ENCODE measurements around the gene C14orf39. TPM values are rescaled to one million over a fixed set of nuclear protein-coding genes. Genes with fewer than 3 reads are reported as not detected.

The C14orf39 gene
- total RNA-seq, 1 experiment from 2014 or later, result 2.5 TPM

DNA sequence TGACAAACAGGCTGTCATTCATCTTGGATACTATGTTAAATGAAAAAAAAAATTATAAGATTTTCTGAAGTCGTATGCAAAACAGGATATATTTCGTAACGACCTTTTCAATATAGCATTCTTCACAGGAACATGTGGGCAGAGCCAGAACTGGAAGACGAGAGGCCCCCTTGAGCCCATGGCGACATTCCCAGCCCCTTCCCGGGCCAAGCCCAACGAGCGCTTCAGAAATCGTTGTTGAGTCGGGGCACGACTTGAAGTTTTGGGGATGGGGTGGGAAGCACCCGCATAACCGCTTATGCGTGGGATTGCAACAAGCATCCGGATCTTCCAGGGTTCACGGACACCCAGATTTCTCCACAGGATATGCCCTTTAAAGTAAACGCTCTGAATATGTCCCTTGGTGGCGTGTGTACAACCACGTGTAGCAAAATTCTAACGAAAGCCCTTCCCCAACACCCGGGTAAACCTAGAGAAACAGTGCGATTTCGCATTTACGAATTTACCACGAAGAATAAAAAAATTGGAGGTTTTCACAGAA, 736 bp downstream of the C14orf39 start:
- CTCF ChIA-PET, result interaction anchor here (2.0 kb wide), 1 partner anchor 135 kb away, joined by 9 read pairs; no protein-coding TSS in a partner anchor
- DNase-seq (ENCODE audit: low spot score) (no peak), ATAC-seq (peak; percentile 32)
- Mint-ChIP-seq H3K27me3 (ENCODE audit: low read depth) (no peaks in the 10 kb centered on the region; the same call in 1 of the 2 replicates), H3K4me3 (peak overlapping the region; percentile 82), H3K4me1 (peaks cover 3% of the 10 kb centered on the region; the same call in 1 of the 2 replicates), H3K27ac (no peak overlapping the region), H3K9me3 (peaks cover 8% of the 10 kb centered on the region), H3K36me3 (peaks cover 8% of the 10 kb centered on the region)
- TF ChIP-seq, protein P1, sequence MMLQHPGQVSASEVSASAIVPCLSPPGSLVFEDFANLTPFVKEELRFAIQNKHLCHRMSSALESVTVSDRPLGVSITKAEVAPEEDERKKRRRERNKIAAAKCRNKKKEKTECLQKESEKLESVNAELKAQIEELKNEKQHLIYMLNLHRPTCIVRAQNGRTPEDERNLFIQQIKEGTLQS (CRISPR knock-in tag; conservative IDR thresholded peaks at IDR 0.05), result no peak
- TF ChIP-seq ETV6 (CRISPR knock-in tag; IDR thresholded peaks at IDR 0.05), result no peak
- no peak for TF ChIP-seq OVOL2 (CRISPR knock-in tag; IDR thresholded peaks at IDR 0.05; ENCODE audit: borderline replicate concordance)
- TF ChIP-seq, protein P2, sequence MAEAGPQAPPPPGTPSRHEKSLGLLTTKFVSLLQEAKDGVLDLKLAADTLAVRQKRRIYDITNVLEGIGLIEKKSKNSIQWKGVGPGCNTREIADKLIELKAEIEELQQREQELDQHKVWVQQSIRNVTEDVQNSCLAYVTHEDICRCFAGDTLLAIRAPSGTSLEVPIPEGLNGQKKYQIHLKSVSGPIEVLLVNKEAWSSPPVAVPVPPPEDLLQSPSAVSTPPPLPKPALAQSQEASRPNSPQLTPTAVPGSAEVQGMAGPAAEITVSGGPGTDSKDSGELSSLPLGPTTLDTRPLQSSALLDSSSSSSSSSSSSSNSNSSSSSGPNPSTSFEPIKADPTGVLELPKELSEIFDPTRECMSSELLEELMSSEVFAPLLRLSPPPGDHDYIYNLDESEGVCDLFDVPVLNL (CRISPR knock-in tag; IDR thresholded peaks at IDR 0.05; ENCODE audit: borderline replicate concordance, low read depth), result no peak
- TF ChIP-seq ATF1 (CRISPR knock-in tag; IDR thresholded peaks at IDR 0.05), result no peak
- TF ChIP-seq, protein P3, sequence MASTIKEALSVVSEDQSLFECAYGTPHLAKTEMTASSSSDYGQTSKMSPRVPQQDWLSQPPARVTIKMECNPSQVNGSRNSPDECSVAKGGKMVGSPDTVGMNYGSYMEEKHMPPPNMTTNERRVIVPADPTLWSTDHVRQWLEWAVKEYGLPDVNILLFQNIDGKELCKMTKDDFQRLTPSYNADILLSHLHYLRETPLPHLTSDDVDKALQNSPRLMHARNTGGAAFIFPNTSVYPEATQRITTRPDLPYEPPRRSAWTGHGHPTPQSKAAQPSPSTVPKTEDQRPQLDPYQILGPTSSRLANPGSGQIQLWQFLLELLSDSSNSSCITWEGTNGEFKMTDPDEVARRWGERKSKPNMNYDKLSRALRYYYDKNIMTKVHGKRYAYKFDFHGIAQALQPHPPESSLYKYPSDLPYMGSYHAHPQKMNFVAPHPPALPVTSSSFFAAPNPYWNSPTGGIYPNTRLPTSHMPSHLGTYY (CRISPR knock-in tag; IDR thresholded peaks at IDR 0.05), result no peak
- TF ChIP-seq, protein P4, sequence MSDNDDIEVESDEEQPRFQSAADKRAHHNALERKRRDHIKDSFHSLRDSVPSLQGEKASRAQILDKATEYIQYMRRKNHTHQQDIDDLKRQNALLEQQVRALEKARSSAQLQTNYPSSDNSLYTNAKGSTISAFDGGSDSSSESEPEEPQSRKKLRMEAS (CRISPR knock-in tag; IDR thresholded peaks at IDR 0.05), result no peak
- TF ChIP-seq, protein P5, sequence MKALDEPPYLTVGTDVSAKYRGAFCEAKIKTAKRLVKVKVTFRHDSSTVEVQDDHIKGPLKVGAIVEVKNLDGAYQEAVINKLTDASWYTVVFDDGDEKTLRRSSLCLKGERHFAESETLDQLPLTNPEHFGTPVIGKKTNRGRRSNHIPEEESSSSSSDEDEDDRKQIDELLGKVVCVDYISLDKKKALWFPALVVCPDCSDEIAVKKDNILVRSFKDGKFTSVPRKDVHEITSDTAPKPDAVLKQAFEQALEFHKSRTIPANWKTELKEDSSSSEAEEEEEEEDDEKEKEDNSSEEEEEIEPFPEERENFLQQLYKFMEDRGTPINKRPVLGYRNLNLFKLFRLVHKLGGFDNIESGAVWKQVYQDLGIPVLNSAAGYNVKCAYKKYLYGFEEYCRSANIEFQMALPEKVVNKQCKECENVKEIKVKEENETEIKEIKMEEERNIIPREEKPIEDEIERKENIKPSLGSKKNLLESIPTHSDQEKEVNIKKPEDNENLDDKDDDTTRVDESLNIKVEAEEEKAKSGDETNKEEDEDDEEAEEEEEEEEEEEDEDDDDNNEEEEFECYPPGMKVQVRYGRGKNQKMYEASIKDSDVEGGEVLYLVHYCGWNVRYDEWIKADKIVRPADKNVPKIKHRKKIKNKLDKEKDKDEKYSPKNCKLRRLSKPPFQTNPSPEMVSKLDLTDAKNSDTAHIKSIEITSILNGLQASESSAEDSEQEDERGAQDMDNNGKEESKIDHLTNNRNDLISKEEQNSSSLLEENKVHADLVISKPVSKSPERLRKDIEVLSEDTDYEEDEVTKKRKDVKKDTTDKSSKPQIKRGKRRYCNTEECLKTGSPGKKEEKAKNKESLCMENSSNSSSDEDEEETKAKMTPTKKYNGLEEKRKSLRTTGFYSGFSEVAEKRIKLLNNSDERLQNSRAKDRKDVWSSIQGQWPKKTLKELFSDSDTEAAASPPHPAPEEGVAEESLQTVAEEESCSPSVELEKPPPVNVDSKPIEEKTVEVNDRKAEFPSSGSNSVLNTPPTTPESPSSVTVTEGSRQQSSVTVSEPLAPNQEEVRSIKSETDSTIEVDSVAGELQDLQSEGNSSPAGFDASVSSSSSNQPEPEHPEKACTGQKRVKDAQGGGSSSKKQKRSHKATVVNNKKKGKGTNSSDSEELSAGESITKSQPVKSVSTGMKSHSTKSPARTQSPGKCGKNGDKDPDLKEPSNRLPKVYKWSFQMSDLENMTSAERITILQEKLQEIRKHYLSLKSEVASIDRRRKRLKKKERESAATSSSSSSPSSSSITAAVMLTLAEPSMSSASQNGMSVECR (CRISPR knock-in tag; IDR thresholded peaks at IDR 0.05; ENCODE audit: borderline replicate concordance), result no peak
- TF ChIP-seq, protein P6, sequence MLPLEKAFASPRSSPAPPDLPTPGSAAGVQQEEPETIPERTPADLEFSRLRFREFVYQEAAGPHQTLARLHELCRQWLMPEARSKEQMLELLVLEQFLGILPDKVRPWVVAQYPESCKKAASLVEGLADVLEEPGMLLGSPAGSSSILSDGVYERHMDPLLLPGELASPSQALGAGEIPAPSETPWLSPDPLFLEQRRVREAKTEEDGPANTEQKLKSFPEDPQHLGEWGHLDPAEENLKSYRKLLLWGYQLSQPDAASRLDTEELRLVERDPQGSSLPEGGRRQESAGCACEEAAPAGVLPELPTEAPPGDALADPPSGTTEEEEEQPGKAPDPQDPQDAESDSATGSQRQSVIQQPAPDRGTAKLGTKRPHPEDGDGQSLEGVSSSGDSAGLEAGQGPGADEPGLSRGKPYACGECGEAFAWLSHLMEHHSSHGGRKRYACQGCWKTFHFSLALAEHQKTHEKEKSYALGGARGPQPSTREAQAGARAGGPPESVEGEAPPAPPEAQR (CRISPR knock-in tag; IDR thresholded peaks at IDR 0.05), result no peak
- TF ChIP-seq RELA (CRISPR knock-in tag; IDR thresholded peaks at IDR 0.05; ENCODE audit: borderline replicate concordance), result no peak
- TF ChIP-seq NR2C2 (CRISPR knock-in tag; IDR thresholded peaks at IDR 0.05), result no peak
- TF ChIP-seq, protein P7, sequence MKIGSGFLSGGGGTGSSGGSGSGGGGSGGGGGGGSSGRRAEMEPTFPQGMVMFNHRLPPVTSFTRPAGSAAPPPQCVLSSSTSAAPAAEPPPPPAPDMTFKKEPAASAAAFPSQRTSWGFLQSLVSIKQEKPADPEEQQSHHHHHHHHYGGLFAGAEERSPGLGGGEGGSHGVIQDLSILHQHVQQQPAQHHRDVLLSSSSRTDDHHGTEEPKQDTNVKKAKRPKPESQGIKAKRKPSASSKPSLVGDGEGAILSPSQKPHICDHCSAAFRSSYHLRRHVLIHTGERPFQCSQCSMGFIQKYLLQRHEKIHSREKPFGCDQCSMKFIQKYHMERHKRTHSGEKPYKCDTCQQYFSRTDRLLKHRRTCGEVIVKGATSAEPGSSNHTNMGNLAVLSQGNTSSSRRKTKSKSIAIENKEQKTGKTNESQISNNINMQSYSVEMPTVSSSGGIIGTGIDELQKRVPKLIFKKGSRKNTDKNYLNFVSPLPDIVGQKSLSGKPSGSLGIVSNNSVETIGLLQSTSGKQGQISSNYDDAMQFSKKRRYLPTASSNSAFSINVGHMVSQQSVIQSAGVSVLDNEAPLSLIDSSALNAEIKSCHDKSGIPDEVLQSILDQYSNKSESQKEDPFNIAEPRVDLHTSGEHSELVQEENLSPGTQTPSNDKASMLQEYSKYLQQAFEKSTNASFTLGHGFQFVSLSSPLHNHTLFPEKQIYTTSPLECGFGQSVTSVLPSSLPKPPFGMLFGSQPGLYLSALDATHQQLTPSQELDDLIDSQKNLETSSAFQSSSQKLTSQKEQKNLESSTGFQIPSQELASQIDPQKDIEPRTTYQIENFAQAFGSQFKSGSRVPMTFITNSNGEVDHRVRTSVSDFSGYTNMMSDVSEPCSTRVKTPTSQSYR (CRISPR knock-in tag; IDR thresholded peaks at IDR 0.05), result no peak
- TF ChIP-seq, protein P8, sequence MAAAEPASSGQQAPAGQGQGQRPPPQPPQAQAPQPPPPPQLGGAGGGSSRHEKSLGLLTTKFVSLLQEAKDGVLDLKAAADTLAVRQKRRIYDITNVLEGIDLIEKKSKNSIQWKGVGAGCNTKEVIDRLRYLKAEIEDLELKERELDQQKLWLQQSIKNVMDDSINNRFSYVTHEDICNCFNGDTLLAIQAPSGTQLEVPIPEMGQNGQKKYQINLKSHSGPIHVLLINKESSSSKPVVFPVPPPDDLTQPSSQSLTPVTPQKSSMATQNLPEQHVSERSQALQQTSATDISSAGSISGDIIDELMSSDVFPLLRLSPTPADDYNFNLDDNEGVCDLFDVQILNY (CRISPR knock-in tag; IDR thresholded peaks at IDR 0.05), result no peak
- no peak for TF ChIP-seq ZNF138 (CRISPR knock-in tag; conservative IDR thresholded peaks at IDR 0.05)
- TF ChIP-seq GABPB1 (CRISPR knock-in tag; IDR thresholded peaks at IDR 0.05), result no peak
- TF ChIP-seq, protein P9, sequence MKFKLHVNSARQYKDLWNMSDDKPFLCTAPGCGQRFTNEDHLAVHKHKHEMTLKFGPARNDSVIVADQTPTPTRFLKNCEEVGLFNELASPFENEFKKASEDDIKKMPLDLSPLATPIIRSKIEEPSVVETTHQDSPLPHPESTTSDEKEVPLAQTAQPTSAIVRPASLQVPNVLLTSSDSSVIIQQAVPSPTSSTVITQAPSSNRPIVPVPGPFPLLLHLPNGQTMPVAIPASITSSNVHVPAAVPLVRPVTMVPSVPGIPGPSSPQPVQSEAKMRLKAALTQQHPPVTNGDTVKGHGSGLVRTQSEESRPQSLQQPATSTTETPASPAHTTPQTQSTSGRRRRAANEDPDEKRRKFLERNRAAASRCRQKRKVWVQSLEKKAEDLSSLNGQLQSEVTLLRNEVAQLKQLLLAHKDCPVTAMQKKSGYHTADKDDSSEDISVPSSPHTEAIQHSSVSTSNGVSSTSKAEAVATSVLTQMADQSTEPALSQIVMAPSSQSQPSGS (CRISPR knock-in tag; IDR thresholded peaks at IDR 0.05; ENCODE audit: borderline replicate concordance, low read depth), result no peak
- no peak for TF ChIP-seq IRF2 (CRISPR knock-in tag; IDR thresholded peaks at IDR 0.05; ENCODE audit: borderline replicate concordance, low read depth)
- no peak for TF ChIP-seq ELF4 (CRISPR knock-in tag; IDR thresholded peaks at IDR 0.05; ENCODE audit: low read depth)
- no peak for TF ChIP-seq TEAD1 (CRISPR knock-in tag; IDR thresholded peaks at IDR 0.05)
- TF ChIP-seq JUN (CRISPR knock-in tag; IDR thresholded peaks at IDR 0.05), result no peak
- POLR2A ChIA-PET, result no interaction called here

Measured in WTC11 (cell line).